Fibroblast of lung (primary cell): ENCODE data around the gene ARMC10.

Experiments used
- CTCF ChIP-seq, 2 donors: IDR thresholded peaks in 1 of 2; conservative IDR thresholded peaks in 1 of 2; 1 replicate in 1 of 2; 2 replicates in 1 of 2; pipeline ENCODE4 v1.5.1; 2011 to 2012; ENCODE audit warnings: low read length in 2 of 2, control low read depth in 1 of 2, inconsistent platforms in 1 of 2, low read depth in 1 of 2, mild to moderate bottlenecking in 1 of 2
- EZH2 ChIP-seq: IDR thresholded peaks from 2 replicates; pipeline ENCODE4 v1.5.1; 2012; ENCODE audit warnings: low read length, control low read depth, mild to moderate bottlenecking; ENCODE audit errors: missing control alignments

GRCh38 chr7:103097041-103097440 is 22.1 kb downstream of the ARMC10 start:
- no peak for TF ChIP-seq CTCF (conservative IDR thresholded peaks at IDR 0.05 in 1 of 2, IDR thresholded peaks at IDR 0.05 in 1 of 2; ENCODE audit: low read depth in 1 of 2, low read length in 2 of 2)
- TF ChIP-seq EZH2: no peak
